ENCODE data around the gene GALNT18.

Gene GALNT18

GRCh38 chr11:11568651-11569229 is 53.1 kb downstream of the GALNT18 start:
- TF ChIP-seq ZNF302 (tag by site-specific recombination; IDR thresholded peaks at IDR 0.05; ENCODE audit: low read depth), result no peak
- no peaks in the 10 kb centered on the region for H3K9me3 ChIP-seq (ENCODE audit: control insufficient read depth, insufficient read depth, low read depth, low read length)
- H3K4me3 ChIP-seq (ENCODE audit: low read depth, low read length), result no peak overlapping the region
- H3K27ac ChIP-seq (ENCODE audit: extremely low read depth, low read depth, low read length), result no peak overlapping the region
- CTCF ChIA-PET, result no interaction called here
- H3K4me1 ChIP-seq (ENCODE audit: control insufficient read depth, insufficient read depth, low read length), result no peaks in the 10 kb centered on the region
- POLR2A ChIA-PET, result interaction anchor here (0.7 kb wide), 1 partner anchor 53 kb away, joined by 3 read pairs; the partner anchor contains the start of gene GALNT18
- no peaks in the 10 kb centered on the region for H3K36me3 ChIP-seq (ENCODE audit: control insufficient read depth in 2 of 2, insufficient read depth in 1 of 2, low read length in 2 of 2)

- Histone ChIP-seq H3K27ac (ENCODE audit: extremely low read depth, low read depth, low read length) (no peak overlapping the region), H3K4me1 (ENCODE audit: control insufficient read depth, insufficient read depth, low read length) (no peaks in the 10 kb centered on the region), H3K36me3 (ENCODE audit: control insufficient read depth in 2 of 2, insufficient read depth in 1 of 2, low read length in 2 of 2) (no peaks in the 10 kb centered on the region), H3K9me3 (ENCODE audit: control insufficient read depth, insufficient read depth, low read depth, low read length) (no peaks in the 10 kb centered on the region), H3K4me3 (ENCODE audit: low read depth, low read length) (no peak overlapping the region)
- TF ChIP-seq ZBTB44 (tag by site-specific recombination; IDR thresholded peaks at IDR 0.05) (no peak), ZNF585B (tag by site-specific recombination; IDR thresholded peaks at IDR 0.05) (no peak), OSR2 (tag by site-specific recombination; IDR thresholded peaks at IDR 0.05) (no peak), ZNF660 (tag by site-specific recombination; IDR thresholded peaks at IDR 0.05) (no peak), ZNF157 (tag by site-specific recombination; IDR thresholded peaks at IDR 0.05) (no peak), ZNF600 (tag by site-specific recombination; IDR thresholded peaks at IDR 0.05) (no peak), KLF9 (tag by site-specific recombination; IDR thresholded peaks at IDR 0.05; ENCODE audit: low read depth) (no peak), TRIM28 (IDR thresholded peaks at IDR 0.05; ENCODE audit: borderline replicate concordance, low read length) (no peak), ZNF398 (tag by site-specific recombination; IDR thresholded peaks at IDR 0.05) (peak; percentile 32; the same call in 1 of the 2 replicates), PRDM10 (tag by site-specific recombination; IDR thresholded peaks at IDR 0.05) (peak; percentile 42; the same call in 1 of the 2 replicates), ZNF266 (tag by site-specific recombination; IDR thresholded peaks at IDR 0.05; ENCODE audit: low read depth) (no peak), ZFP69B (tag by site-specific recombination; IDR thresholded peaks at IDR 0.05) (peak; percentile 46; the same call in 1 of the 2 replicates), MZF1 (tag by site-specific recombination; IDR thresholded peaks at IDR 0.05; ENCODE audit: borderline replicate concordance) (no peak), ZNF292 (tag by site-specific recombination; IDR thresholded peaks at IDR 0.05; ENCODE audit: borderline replicate concordance, low read depth) (no peak), ZNF692 (tag by site-specific recombination; IDR thresholded peaks at IDR 0.05) (peak; percentile 74), ZNF514 (tag by site-specific recombination; IDR thresholded peaks at IDR 0.05) (no peak), ZBTB7A (tag by site-specific recombination; IDR thresholded peaks at IDR 0.05; ENCODE audit: low read depth) (no peak), SCRT2 (tag by site-specific recombination; IDR thresholded peaks at IDR 0.05) (peak; percentile 61; the same call in 1 of the 2 replicates), ZNF792 (tag by site-specific recombination; IDR thresholded peaks at IDR 0.05) (no peak), KLF10 (tag by site-specific recombination; IDR thresholded peaks at IDR 0.05) (no peak), ZNF223 (tag by site-specific recombination; IDR thresholded peaks at IDR 0.05) (no peak), ZNF558 (tag by site-specific recombination; IDR thresholded peaks at IDR 0.05) (no peak)
- CTCF ChIA-PET, result no interaction called here
- POLR2A ChIA-PET, result no interaction called here
These were observed 53.7 kb downstream of the GALNT18 start for GRCh38 chr11:11567936-11568650.
